H1 (cell line): ENCODE results near the gene SLC25A5. TPM values are rescaled to one million over a fixed set of nuclear protein-coding genes. Genes with fewer than 3 reads are reported as not detected.

ENCODE experiments used
- CTCF ChIA-PET: fragments of 300-600 bp; sonication (Branson Sonifier 250); formaldehyde crosslinking; loops from one replicate; lab custom pipeline; 2021; ENCODE audit not compliant: partially characterized antibody; lab: Charles Lee
- POLR2A ChIA-PET: fragments of 300-600 bp; sonication (Branson Sonifier 250); formaldehyde crosslinking; loops from one replicate; lab custom pipeline; 2021; ENCODE audit warnings: inconsistent platforms; ENCODE audit not compliant: partially characterized antibody; lab: Charles Lee
- DNase-seq, 2 experiments: peaks; one replicate each; pipeline versions ENCODE4 v3.0.0 to v3.0.0-alpha.2; 2010 to 2022; ENCODE audit warnings: low spot score in 2 of 2, low read depth in 1 of 2, mixed read lengths in 1 of 2
- FAIRE-seq: peaks from 2 replicates; lab custom pipeline; 2011; peaks lifted over from hg19 to GRCh38; lab: Jason Lieb, UNC
- H2AFZ ChIP-seq: 2 replicates; pipeline ENCODE4 v1.8.1; 2012; ENCODE audit warnings: low read length, inconsistent platforms
- H2AK5ac ChIP-seq: 2 replicates; pipeline ENCODE4 v1.6.1; 2013; ENCODE audit warnings: low read depth, low read length
- H2BK120ac ChIP-seq: replicated peaks from 2 replicates; pipeline ENCODE3; 2013; ENCODE audit warnings: low read depth, low read length, inconsistent platforms
- H2BK12ac ChIP-seq: 2 replicates; pipeline ENCODE4 v1.6.1; 2013; ENCODE audit warnings: low read depth, low read length
- H2BK15ac ChIP-seq: 2 replicates; pipeline ENCODE4 v1.6.1; 2013; ENCODE audit warnings: low read length
- H2BK20ac ChIP-seq: 2 replicates; pipeline ENCODE4 v1.6.1; 2013; ENCODE audit warnings: low read length
- H2BK5ac ChIP-seq: 2 replicates; pipeline ENCODE4 v1.6.1; 2013; ENCODE audit warnings: low read depth, low read length
- H3K14ac ChIP-seq: 2 replicates; pipeline ENCODE4 v1.6.1; 2013; ENCODE audit warnings: inconsistent platforms; ENCODE audit not compliant: insufficient read length
- H3K18ac ChIP-seq: 2 replicates; pipeline ENCODE4 v1.6.1; 2013; ENCODE audit warnings: low read length; ENCODE audit errors: extremely low read depth
- H3K23ac ChIP-seq: 2 replicates; pipeline ENCODE4 v1.6.1; 2013; ENCODE audit warnings: inconsistent platforms; ENCODE audit not compliant: insufficient read length
- H3K23me2 ChIP-seq: 2 replicates; pipeline ENCODE4 v1.6.1; 2013; ENCODE audit warnings: low read depth, low read length
- H3K27ac ChIP-seq: 2 replicates; pipeline ENCODE4 v1.6.1; 2011; ENCODE audit warnings: low read depth, low read length, inconsistent platforms
- H3K27me3 ChIP-seq, 4 experiments: replicated peaks in 1 of 4; 1 replicate in 1 of 4; 2 replicates in 3 of 4; pipeline versions ENCODE4 v1.6.1 to v1.8.1; 2011 to 2013; ENCODE audit warnings: low read length in 3 of 4, mild to moderate bottlenecking in 3 of 4, inconsistent platforms in 2 of 4, mixed read lengths in 2 of 4, moderate library complexity in 1 of 4; ENCODE audit not compliant: control insufficient read depth in 3 of 4, insufficient read depth in 3 of 4; ENCODE audit errors: extremely low read depth in 1 of 4
- H3K36me3 ChIP-seq, 4 experiments: 2 replicates each; pipeline versions ENCODE4 v1.6.1 to v1.8.1; 2011 to 2013; ENCODE audit warnings: mild to moderate bottlenecking in 4 of 4, low read length in 3 of 4, moderate library complexity in 2 of 4, control low read depth in 1 of 4, inconsistent platforms in 1 of 4; ENCODE audit not compliant: insufficient read depth in 4 of 4, control insufficient read depth in 2 of 4
- H3K4ac ChIP-seq: replicated peaks from 2 replicates; pipeline ENCODE3; 2013; ENCODE audit warnings: low read length, low read depth, mixed read lengths, inconsistent platforms; ENCODE audit not compliant: insufficient read length
- H3K4me1 ChIP-seq, 4 experiments: replicated peaks in 1 of 4; 1 replicate in 1 of 4; 2 replicates in 3 of 4; pipeline versions ENCODE4 v1.6.1 to v1.8.1; 2011 to 2013; ENCODE audit warnings: low read length in 3 of 4, inconsistent platforms in 2 of 4, mixed read lengths in 1 of 4; ENCODE audit not compliant: insufficient read depth in 4 of 4, control insufficient read depth in 3 of 4
- H3K4me2 ChIP-seq, 2 experiments: 2 replicates each; pipeline versions ENCODE4 v1.6.1 to v1.8.1; 2011 to 2013; ENCODE audit warnings: low read depth in 2 of 2, low read length in 2 of 2, control low read depth in 1 of 2, inconsistent platforms in 1 of 2, mild to moderate bottlenecking in 1 of 2; ENCODE audit not compliant: insufficient read depth in 1 of 2
- H3K4me3 ChIP-seq, 4 experiments: fragments of 200-600, 300-600 bp in 1 of 4; sonication (generic), shearing (Covaris generic), sonication (Bioruptor Twin) in 1 of 4; 2 replicates each; pipeline versions ENCODE4 v1.5.1 to v1.8.1; 2011 to 2016; ENCODE audit warnings: low read length in 4 of 4, low read depth in 3 of 4, control low read depth in 2 of 4, inconsistent platforms in 2 of 4, mild to moderate bottlenecking in 2 of 4, mixed read lengths in 1 of 4, moderate library complexity in 1 of 4; ENCODE audit not compliant: insufficient read depth in 2 of 4; ENCODE audit errors: extremely low read depth in 1 of 4
- H3K56ac ChIP-seq: replicated peaks from 2 replicates; pipeline ENCODE3; 2013; ENCODE audit warnings: low read depth, mild to moderate bottlenecking, mixed read lengths, low read length, inconsistent platforms; ENCODE audit not compliant: insufficient read length
- H3K79me1 ChIP-seq: 2 replicates; pipeline ENCODE4 v1.6.1; 2013; ENCODE audit warnings: low read depth, low read length, control low read depth
- H3K79me2 ChIP-seq, 2 experiments: 2 replicates each; pipeline versions ENCODE4 v1.6.1 to v1.8.1; 2012 to 2013; ENCODE audit warnings: low read length in 2 of 2, mild to moderate bottlenecking in 2 of 2, inconsistent platforms in 1 of 2; ENCODE audit not compliant: insufficient read depth in 2 of 2, control insufficient read depth in 1 of 2
- H3K9ac ChIP-seq, 4 experiments: replicated peaks in 1 of 4; 1 replicate in 1 of 4; 2 replicates in 3 of 4; pipeline versions ENCODE4 v1.6.1 to v1.8.1; 2011 to 2013; ENCODE audit warnings: low read depth in 3 of 4, low read length in 3 of 4, control low read depth in 2 of 4, mild to moderate bottlenecking in 2 of 4, moderate library complexity in 2 of 4, inconsistent platforms in 1 of 4; ENCODE audit errors: extremely low read depth in 1 of 4
- H3K9me3 ChIP-seq, 2 experiments: 2 replicates each; pipeline versions ENCODE4 v1.6.1 to v1.8.1; 2012 to 2013; ENCODE audit warnings: mild to moderate bottlenecking in 2 of 2, moderate library complexity in 2 of 2, control low read depth in 1 of 2, inconsistent platforms in 1 of 2, low read depth in 1 of 2, low read length in 1 of 2, mixed read lengths in 1 of 2; ENCODE audit not compliant: insufficient read depth in 2 of 2
- H4K20me1 ChIP-seq, 2 experiments: replicated peaks in 1 of 2; 2 replicates each; pipeline versions ENCODE3 to v1.8.1; 2011 to 2013; ENCODE audit warnings: inconsistent platforms in 2 of 2, low read length in 2 of 2, mild to moderate bottlenecking in 1 of 2; ENCODE audit not compliant: insufficient read depth in 2 of 2, control insufficient read depth in 1 of 2
- H4K5ac ChIP-seq: 2 replicates; pipeline ENCODE4 v1.6.1; 2013; ENCODE audit warnings: low read length, low read depth, mixed read lengths, inconsistent platforms; ENCODE audit not compliant: insufficient read length
- H4K8ac ChIP-seq: 2 replicates; pipeline ENCODE4 v1.8.0; 2013; ENCODE audit warnings: mild to moderate bottlenecking, moderate library complexity, low read length, inconsistent platforms; ENCODE audit not compliant: insufficient read depth; ENCODE audit errors: extremely low read depth
- H4K91ac ChIP-seq: replicated peaks from 2 replicates; pipeline ENCODE3; 2013; ENCODE audit warnings: low read length, mixed read lengths, inconsistent platforms; ENCODE audit not compliant: insufficient read length
- ATF3 ChIP-seq: IDR thresholded peaks from 2 replicates; pipeline ENCODE4 v1.6.1; 2011; ENCODE audit warnings: low read depth, mild to moderate bottlenecking, low read length; ENCODE audit not compliant: insufficient read depth
- CBX5 ChIP-seq: fragments of 300-800, 300-1000 bp; sonication (generic); IDR thresholded peaks from 2 replicates; pipeline ENCODE4 v1.7.1; 2016; ENCODE audit warnings: antibody characterized with exemption, low read length, low read depth
- CTBP2 ChIP-seq: IDR thresholded peaks from 2 replicates; pipeline ENCODE4 v1.7.0; 2011; ENCODE audit warnings: borderline replicate concordance, mild to moderate bottlenecking, moderate library complexity, mixed read lengths, low read length; ENCODE audit not compliant: insufficient read depth, insufficient read length
- CTCF ChIP-seq, 3 experiments: IDR thresholded peaks; 1 replicate in 2 of 3; 2 replicates in 1 of 3; pipeline versions ENCODE4 v1.5.1 to v1.6.1; 2011; ENCODE audit warnings: low read length in 3 of 3, mild to moderate bottlenecking in 3 of 3, inconsistent platforms in 2 of 3, low read depth in 1 of 3, moderate library complexity in 1 of 3; ENCODE audit not compliant: insufficient read depth in 1 of 3; ENCODE audit errors: control extremely low read depth in 1 of 3
- KDM5A ChIP-seq: fragments of 200-600 bp; IDR thresholded peaks from 2 replicates; pipeline ENCODE4 v1.7.1; 2012; ENCODE audit warnings: mild to moderate bottlenecking, low read length, inconsistent platforms, mixed read lengths
- RXRA ChIP-seq: IDR thresholded peaks from 2 replicates; pipeline ENCODE4 v1.6.1; 2011; ENCODE audit warnings: low read depth, mild to moderate bottlenecking, low read length, moderate library complexity; ENCODE audit not compliant: insufficient read depth
- TAF1 ChIP-seq: IDR thresholded peaks from 2 replicates; pipeline ENCODE4 v1.6.1; 2011; ENCODE audit warnings: mild to moderate bottlenecking, low read depth, low read length
- USF2 ChIP-seq: IDR thresholded peaks from 2 replicates; pipeline ENCODE4 v1.6.1; 2011; ENCODE audit warnings: low read length, improper control_type of control experiment
- ZNF274 ChIP-seq: IDR thresholded peaks from 2 replicates; pipeline ENCODE4 v1.7.0; 2012; ENCODE audit warnings: low read length, borderline replicate concordance; ENCODE audit errors: extremely low read depth
- WGBS, 2 experiments: shearing (Covaris generic) in 1 of 2; methylation state at CpG; one replicate each; pipeline versions ENCODE4 v1.1.6 to v1.1.7; 2013 to 2015; ENCODE audit warnings: low lambda C conversion rate in 2 of 2, mixed read lengths in 2 of 2, inconsistent platforms in 1 of 2, low coverage in 1 of 2, missing lambda C conversion rate in 1 of 2; ENCODE audit not compliant: insufficient replicate concordance in 2 of 2, insufficient coverage in 1 of 2, insufficient read length in 1 of 2; ENCODE audit errors: extremely low coverage in 1 of 2, missing lambda C conversion rate in 1 of 2; 5-methylcytosine and 5-hydroxymethylcytosine counted together
- polyA plus RNA-seq, 7 experiments: library from polyadenylated mRNA; depleted of rRNA in 3 of 7; stranded (reverse) in 5 of 7; unstranded in 2 of 7; fragments of >200 nt in 5 of 7; fragments of 200-250 nt in 2 of 7; gene quantifications; 1 replicate in 5 of 7; 2 replicates in 1 of 7; 4 replicates in 1 of 7; pipeline versions ENCODE4 v1.2.1 to v1.2.3, GENCODE V29; 2011 to 2013; ENCODE audit warnings: missing spikeins in 2 of 7, mixed read lengths in 2 of 7
- total RNA-seq: library from RNA; stranded (reverse); fragmentation: NEBNext Ultra II Directional; extraction: Animal tissue kit (Norgen Biotek cat#: 25700); gene quantifications from 2 replicates; pipeline ENCODE4 v1.2.1, GENCODE V29; 2021

Gene SLC25A5
- total and polyA plus RNA-seq, 2 of the 8 experiments (the other 6 are each of a cell fraction or from before 2014, with no cell fraction given), result 512 to 727 TPM

GRCh38 chrX:119486745-119487144 is 18.5 kb downstream of the SLC25A5 start:
- DNase-seq (no peak), FAIRE-seq (no peak)
- H3K27me3 ChIP-seq, result peaks cover 0 to 10% (median 2%) of the 10 kb centered on the region in 4 experiments; a peak in 1 of 7 replicates
- no peak overlapping the region for H3K18ac ChIP-seq
- H2AFZ ChIP-seq, result no peak overlapping the region
- H3K14ac ChIP-seq, result no peak overlapping the region
- no peak overlapping the region for H2BK15ac ChIP-seq
- H3K27ac ChIP-seq, result no peak overlapping the region
- H2BK20ac ChIP-seq, result no peak overlapping the region
- H4K20me1 ChIP-seq, result no peaks in the 10 kb centered on the region
- no peaks in the 10 kb centered on the region; a peak in 1 of 7 replicates for H3K4me1 ChIP-seq
- ChIA-PET CTCF (interaction anchor here (0.6 to 4.4 kb wide), 5 partner anchors 11 to 267 kb away, joined by 3 to 34 read pairs (median 4); no protein-coding TSS in a partner anchor), POLR2A (no interaction called here)
- H2BK120ac ChIP-seq, result no peak overlapping the region
- H2BK12ac ChIP-seq, result no peak overlapping the region
- H3K79me2 ChIP-seq, result no peaks in the 10 kb centered on the region
- H3K23ac ChIP-seq, result no peak overlapping the region
- WGBS, 2 experiments, result 85% methylated on average over 9 of the region's 11 CpGs; no CpG with 5 or more reads in 1 of the 2 experiments
- no peak overlapping the region for H3K4me2 ChIP-seq
- no peak overlapping the region for H4K5ac ChIP-seq
- no peak overlapping the region for H3K9ac ChIP-seq
- H3K79me1 ChIP-seq, result no peaks in the 10 kb centered on the region
- no peaks in the 10 kb centered on the region for H3K9me3 ChIP-seq
- H2AK5ac ChIP-seq, result no peak overlapping the region
- no peaks in the 10 kb centered on the region; the same call in 1 of the 2 replicates for H3K23me2 ChIP-seq
- no peak overlapping the region for H4K91ac ChIP-seq
- H3K4ac ChIP-seq, result no peak overlapping the region
- H3K36me3 ChIP-seq, result no peaks in the 10 kb centered on the region
- H3K4me3 ChIP-seq, result no peak overlapping the region
- no peak overlapping the region for H2BK5ac ChIP-seq
- no peak overlapping the region for H4K8ac ChIP-seq
- no peak overlapping the region for H3K56ac ChIP-seq
- no peak for TF ChIP-seq TAF1
- no peak for TF ChIP-seq CTBP2
- TF ChIP-seq CBX5, result no peak
- TF ChIP-seq ATF3, result no peak
- no peak for TF ChIP-seq KDM5A
- TF ChIP-seq ZNF274, result no peak
- TF ChIP-seq RXRA, result no peak
- no peak for TF ChIP-seq CTCF (IDR thresholded peaks at IDR 0.05; ENCODE audit: control extremely low read depth in 1 of 3, insufficient read depth in 1 of 3, low read depth in 1 of 3, low read length in 3 of 3)
- TF ChIP-seq USF2, result no peak
